Measurements from ENCODE around the gene EXOC6B.

DNA sequence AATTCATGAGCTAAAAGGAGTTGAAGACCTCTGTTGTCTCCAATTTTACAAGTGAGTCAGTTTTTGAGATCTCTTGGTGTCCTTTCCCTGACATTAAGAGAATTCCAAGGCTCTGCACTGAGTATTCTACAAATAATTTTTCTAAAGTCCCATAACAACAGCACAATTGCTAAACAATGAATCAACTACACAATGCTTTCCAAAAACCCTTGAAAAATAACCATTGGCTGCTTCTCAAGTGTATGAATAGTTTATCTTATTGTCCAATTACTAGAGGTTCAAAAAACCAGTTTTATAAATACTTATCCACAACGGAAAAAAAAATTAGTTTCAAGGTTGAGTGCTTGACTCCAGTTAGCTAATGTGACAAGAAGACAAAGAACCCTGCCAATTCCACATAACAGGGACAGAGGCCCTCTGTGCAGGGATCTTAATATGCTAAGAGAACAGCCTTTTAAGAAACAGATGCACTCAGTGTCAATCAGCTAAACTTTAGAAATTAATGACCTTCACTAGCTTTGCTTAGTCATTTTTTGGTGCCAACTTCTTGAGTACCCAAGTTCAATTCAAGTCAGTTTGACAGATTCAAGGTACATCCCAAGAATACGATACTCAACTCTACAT is 411.6 kb downstream of the EXOC6B start:
- TF ChIP-seq YY1 (IDR thresholded peaks at IDR 0.05; ENCODE audit: insufficient read depth, insufficient read length), result no peak
- no peak for TF ChIP-seq ZNF274 (IDR thresholded peaks at IDR 0.05; ENCODE audit: low read depth, low read length)
- TF ChIP-seq SUZ12 (IDR thresholded peaks at IDR 0.05; ENCODE audit: extremely low read depth, insufficient read depth, insufficient read length), result no peak

Measured in NT2/D1 (cell line).